Chondrocyte (in vitro differentiated cells): ENCODE data around the gene WFDC11. TPM values are rescaled to one million over a fixed set of nuclear protein-coding genes. Genes with fewer than 3 reads are reported as not detected.
"Not testable (repeated sequence)": the region's sequence is repeated elsewhere in the genome, so short reads cannot be mapped to it uniquely, and the experiment has no call there.

ENCODE experiments used
- DNase-seq: peaks from one replicate; pipeline ENCODE4 v3.0.0; 2021; ENCODE audit warnings: mixed read lengths, low spot score
- H3K27ac Mint-ChIP-seq: one replicate; pipeline ENCODE4 v1.8.0; 2021; ENCODE audit warnings: mild to moderate bottlenecking, moderate library complexity, mixed read lengths; ENCODE audit not compliant: unreplicated experiment
- H3K27me3 Mint-ChIP-seq: 2 replicates; pipeline ENCODE4 v1.8.0; 2021; ENCODE audit warnings: low read depth, mixed read lengths
- H3K36me3 Mint-ChIP-seq: 2 replicates; pipeline ENCODE4 v1.8.0; 2021; ENCODE audit warnings: low read depth, mixed read lengths
- H3K4me1 Mint-ChIP-seq: 2 replicates; pipeline ENCODE4 v1.8.0; 2021; ENCODE audit warnings: low read depth, mild to moderate bottlenecking, mixed read lengths
- H3K4me3 Mint-ChIP-seq: one replicate; pipeline ENCODE4 v1.8.0; 2021; ENCODE audit warnings: mild to moderate bottlenecking, moderate library complexity, mixed read lengths; ENCODE audit not compliant: unreplicated experiment
- H3K9me3 Mint-ChIP-seq: 2 replicates; pipeline ENCODE4 v1.8.0; 2021; ENCODE audit warnings: low read depth, mixed read lengths
- CTCF ChIP-seq: fragments of 200-600 bp; sonication (generic); IDR thresholded peaks from 2 replicates; pipeline ENCODE4 v1.5.0; 2021; ENCODE audit warnings: antibody characterized with exemption, mild to moderate bottlenecking, moderate library complexity
- long read RNA-seq: library from polyadenylated mRNA; stranded (forward); transcript quantifications from one replicate; pipeline ENCODE4 v2.0.0, GENCODE V29; 2021
- total RNA-seq: library from RNA; stranded (reverse); gene quantifications from 3 replicates; pipeline ENCODE4 v1.2.1, GENCODE V29; 2021

WFDC11 gene
- not detected in 3 replicates for total RNA-seq
- long read RNA-seq, result 0 reads

GRCh38 chr20:45670139-45670538, at the start of gene WFDC11:
Gene WFDC11 (minus strand): TSS chr20:45670239. CDS start chr20:45650600, 19,639 bp downstream.
- Mint-ChIP-seq H3K27ac (no peak within 1 kb of the TSS), H3K4me3 (no peak within 1 kb of the TSS), H3K4me1 (no peaks in the 10 kb centered on the region), H3K27me3 (peaks cover 4% of the 10 kb centered on the region), H3K9me3 (peaks cover 12% of the 10 kb centered on the region), H3K36me3 (no peaks in the 10 kb centered on the region)
- TF ChIP-seq CTCF, result no peak
- DNase-seq, result no peak

- Mint-ChIP-seq H3K27me3 (peaks cover 12% of the 10 kb centered on the region), H3K9me3 (peaks cover 15% of the 10 kb centered on the region)
- not testable (repeated sequence) for H3K27ac Mint-ChIP-seq, DNase-seq, H3K4me3 Mint-ChIP-seq, H3K4me1 Mint-ChIP-seq, H3K36me3 Mint-ChIP-seq
These were observed 46.2 kb upstream of the WFDC11 start for GRCh38 chr20:45716141-45716688.

GRCh38 chr20:45704969-45705637, 35.1 kb upstream of the WFDC11 start, which contains the start of gene WFDC10B:
Gene WFDC10B (minus strand): TSS chr20:45705019. CDS start chr20:45685992, 19,027 bp downstream.
- peaks cover 16% of the 10 kb centered on the region for H3K27me3 Mint-ChIP-seq
- TF ChIP-seq CTCF, result no peak
- no peaks in the 10 kb centered on the region for H3K36me3 Mint-ChIP-seq
- H3K27ac Mint-ChIP-seq, result no peak within 1 kb of the TSS
- peaks cover 3% of the 10 kb centered on the region for H3K9me3 Mint-ChIP-seq
- no peak within 1 kb of the TSS for H3K4me3 Mint-ChIP-seq
- H3K4me1 Mint-ChIP-seq, result no peaks in the 10 kb centered on the region
- no peak for DNase-seq

- no peak for DNase-seq
- no peak within 1 kb of the TSS for H3K27ac Mint-ChIP-seq
- peaks cover 12% of the 10 kb centered on the region for H3K27me3 Mint-ChIP-seq
- TF ChIP-seq CTCF, result no peak
- H3K36me3 Mint-ChIP-seq, result no peaks in the 10 kb centered on the region
- no peak within 1 kb of the TSS for H3K4me3 Mint-ChIP-seq
- H3K4me1 Mint-ChIP-seq, result no peaks in the 10 kb centered on the region
- H3K9me3 Mint-ChIP-seq, result no peaks in the 10 kb centered on the region
These were observed 31.8 kb upstream of the WFDC11 start, which contains the start of gene WFDC13 for GRCh38 chr20:45701873-45702272. Gene WFDC13 (plus strand): TSS chr20:45702038. CDS start chr20:45702124, 86 bp downstream.

- peaks cover 2% of the 10 kb centered on the region for H3K9me3 Mint-ChIP-seq
- H3K4me1 Mint-ChIP-seq, result no peaks in the 10 kb centered on the region
- DNase-seq, result no peak
- no peak overlapping the region for H3K4me3 Mint-ChIP-seq
- H3K27ac Mint-ChIP-seq, result no peak overlapping the region
- no peak for TF ChIP-seq CTCF
- H3K27me3 Mint-ChIP-seq, result peaks cover 12% of the 10 kb centered on the region
- no peaks in the 10 kb centered on the region for H3K36me3 Mint-ChIP-seq
These were observed 31.1 kb upstream of the WFDC11 start for GRCh38 chr20:45701104-45701503.
